DMS53 (cell line): ENCODE results near the gene ZNF354C.

Experiments used
- DNase-seq: peaks from one replicate; lab custom pipeline; 2025; lab: John Stamatoyannopoulos, UW

Gene ZNF354C

GRCh38 chr5:179113945-179114641 is 53.9 kb downstream of the ZNF354C start:
- DNase-seq: no peak

GRCh38 chr5:179114756-179115155 is 54.6 kb downstream of the ZNF354C start:
- DNase-seq: no peak

DNA sequence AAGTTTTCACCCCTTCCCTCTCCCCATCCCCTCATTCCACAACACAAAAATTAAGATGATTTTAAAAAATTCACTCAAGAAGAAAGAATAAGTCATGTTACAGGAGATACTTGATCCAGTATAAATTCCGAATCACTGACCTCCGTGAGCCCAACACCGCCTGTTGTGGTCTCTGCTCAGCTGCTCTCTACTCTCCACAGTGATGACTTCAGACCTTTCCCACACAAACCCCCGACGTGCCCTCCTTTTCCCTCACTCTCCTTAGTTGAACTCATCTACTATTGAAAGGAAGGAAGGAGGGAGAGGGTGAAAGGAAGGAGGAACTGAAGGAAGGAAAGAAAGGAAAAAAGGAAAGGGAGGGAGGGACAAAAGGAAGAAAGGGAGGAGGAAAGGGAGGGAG is 55.1 kb downstream of the ZNF354C start:
- DNase-seq: no peak

DNA sequence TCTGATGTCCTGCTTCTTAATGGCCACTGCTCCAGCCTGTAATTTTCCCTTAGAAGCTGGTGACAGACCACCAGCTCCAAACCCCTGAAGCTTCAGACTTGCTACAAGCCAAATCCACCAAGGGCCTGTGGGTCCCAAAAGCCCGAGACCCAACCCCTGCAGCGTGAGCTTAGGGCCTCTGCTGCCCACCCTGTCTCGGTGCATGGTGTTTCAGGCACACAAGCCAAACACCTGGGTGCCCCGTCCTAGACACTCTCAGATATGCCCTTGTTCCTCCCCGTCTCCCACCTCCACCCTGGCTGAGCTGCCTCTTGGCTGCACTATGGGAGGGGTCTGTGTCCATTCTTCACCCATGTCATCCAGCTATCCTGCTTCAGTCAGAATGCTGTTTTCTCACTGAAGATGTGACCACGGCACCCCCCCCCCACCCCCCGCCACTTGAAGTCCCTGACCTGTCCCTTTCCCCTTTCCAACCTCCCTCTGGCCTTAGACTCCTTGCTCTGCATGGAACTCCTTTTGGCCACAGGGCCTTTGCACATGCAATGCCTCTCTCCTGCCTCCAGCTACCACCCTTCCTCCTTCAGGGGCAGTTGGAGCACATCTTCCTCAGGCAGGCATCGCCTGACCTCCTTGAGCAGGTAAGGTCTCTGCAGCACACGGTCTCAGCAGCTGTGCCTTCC is 55.8 kb downstream of the ZNF354C start:
- no peak for DNase-seq

DNA sequence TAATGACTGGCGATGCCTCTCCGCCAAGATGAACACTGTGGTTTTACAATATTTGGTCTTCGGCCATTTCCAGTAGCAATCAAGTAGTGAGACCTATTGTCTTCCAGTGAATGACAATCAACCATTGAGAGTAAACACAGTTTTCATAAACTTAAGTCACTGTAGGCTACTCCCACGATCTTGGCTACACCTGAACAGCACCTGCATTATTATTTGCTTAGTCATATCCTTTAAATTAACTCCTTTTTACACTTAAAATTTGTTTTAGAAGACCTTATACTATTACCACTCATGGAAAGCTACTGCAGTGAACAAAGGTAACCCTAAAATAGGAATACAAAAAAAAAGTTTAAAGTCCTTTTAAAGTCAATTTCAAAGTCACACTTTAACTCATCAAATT is 58.2 kb downstream of the ZNF354C start:
- DNase-seq: no peak

DNA sequence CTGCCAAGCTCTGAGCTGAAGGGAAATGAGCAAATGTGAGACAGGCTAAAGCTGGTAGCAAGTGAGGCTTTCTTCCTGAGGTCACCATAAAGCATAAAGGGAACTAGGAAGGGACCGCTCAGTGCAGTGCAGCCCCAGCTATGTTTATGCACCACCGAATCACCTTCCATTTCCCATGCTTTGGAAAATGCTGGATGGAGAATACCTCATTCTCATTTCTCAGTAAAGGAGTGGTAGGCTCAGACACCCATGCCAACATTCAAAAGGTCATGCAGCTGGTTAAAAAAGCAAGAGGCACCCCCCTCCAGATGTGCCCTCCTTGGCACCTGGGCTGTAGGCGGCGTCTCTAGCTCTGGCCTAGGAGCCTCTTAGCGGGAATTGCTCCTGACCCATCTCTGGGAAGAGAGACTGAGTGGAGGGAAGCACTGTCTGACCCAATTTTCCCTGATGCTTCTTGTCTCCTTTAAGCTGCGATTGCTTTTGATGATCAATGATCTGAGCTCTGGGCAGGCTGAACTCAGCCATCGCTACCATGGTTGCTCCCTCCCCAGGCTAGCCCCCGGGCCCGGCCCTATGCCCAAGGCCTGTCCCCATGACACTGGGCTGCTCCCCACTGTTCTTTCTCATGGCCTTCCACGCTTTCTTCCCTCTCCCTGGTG is 58.7 kb downstream of the ZNF354C start:
- DNase-seq: no peak

- no peak for DNase-seq
Measured at GRCh38 chr5:179119415-179120170, 59.4 kb downstream of the ZNF354C start.

DNA sequence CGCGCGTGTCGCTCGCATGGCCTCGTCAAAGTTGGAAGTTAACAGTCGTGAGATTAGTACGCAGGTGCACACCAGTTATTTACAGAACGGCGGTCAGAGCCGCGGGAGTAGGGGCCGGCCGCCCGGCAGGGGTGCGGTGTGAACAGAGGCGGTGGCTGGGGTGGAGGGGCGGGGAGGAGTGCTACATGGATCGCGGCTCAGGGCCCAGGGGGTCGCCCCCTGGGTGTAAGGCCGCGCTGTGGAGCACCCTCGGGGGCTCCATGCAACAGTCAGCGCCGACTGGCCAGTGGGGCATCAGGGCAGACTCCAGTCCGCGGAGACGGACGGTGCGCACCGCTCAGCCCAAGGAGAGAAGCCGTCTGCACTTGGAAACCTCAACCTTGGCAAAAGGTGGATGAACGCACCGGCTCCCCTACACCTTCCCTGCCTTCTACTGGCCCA is 60.3 kb downstream of the ZNF354C start:
- no peak for DNase-seq

GRCh38 chr5:179120951-179121666 is 60.9 kb downstream of the ZNF354C start:
- DNase-seq: no peak

- DNase-seq: no peak
Measured at GRCh38 chr5:179121667-179122111, 61.5 kb downstream of the ZNF354C start.

- no peak for DNase-seq
Measured at GRCh38 chr5:179122411-179123108, 62.4 kb downstream of the ZNF354C start.

DNA sequence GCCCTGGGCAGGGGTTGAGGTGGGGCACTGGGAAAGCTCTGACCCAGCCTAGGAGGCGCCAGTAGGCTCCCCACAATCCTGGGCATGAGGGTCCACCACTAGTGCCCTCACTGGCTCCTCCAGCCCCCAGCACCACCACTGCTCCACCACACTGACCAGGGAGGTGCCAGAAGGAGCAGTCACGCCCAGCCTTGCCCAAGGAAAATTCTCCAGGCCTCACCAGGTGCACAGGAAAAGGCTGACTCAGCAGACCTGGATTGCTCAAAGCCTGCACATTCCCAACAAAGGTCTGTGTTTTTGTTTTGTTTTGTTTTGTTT is 62.9 kb downstream of the ZNF354C start:
- DNase-seq: no peak

- DNase-seq: no peak
Measured at GRCh38 chr5:179123491-179124272, 63.5 kb downstream of the ZNF354C start.

DNA sequence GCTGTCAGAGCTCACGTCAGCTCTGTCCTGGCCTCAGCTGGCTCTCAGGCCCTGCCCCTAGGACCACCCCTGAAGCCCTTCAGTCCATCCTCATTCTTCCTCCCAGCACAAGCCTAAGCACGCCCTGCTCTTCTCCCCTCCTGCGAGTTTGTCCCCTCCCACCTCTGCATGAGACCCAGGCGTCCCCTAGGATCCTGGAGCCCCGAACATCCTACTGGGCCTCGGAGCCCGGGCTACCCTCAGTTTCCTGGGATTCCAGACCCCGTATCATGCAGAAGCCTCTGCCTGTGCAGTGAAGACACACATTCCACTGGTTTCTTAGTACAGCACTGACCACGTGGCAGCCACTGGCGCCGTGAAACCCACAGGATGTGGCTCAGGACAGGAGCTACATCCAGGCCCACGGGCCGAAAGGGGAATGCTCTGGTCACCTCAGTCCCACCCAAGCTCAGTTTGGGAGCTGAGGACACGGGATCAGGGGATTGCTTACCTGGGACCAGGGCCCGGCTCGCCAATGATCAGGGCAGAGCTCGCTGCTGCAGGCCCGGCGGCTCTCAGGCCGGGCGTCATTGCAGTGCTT is 64.2 kb downstream of the ZNF354C start:
- no peak for DNase-seq

- DNase-seq: no peak
Measured at GRCh38 chr5:179124853-179125788, 64.9 kb downstream of the ZNF354C start.

DNA sequence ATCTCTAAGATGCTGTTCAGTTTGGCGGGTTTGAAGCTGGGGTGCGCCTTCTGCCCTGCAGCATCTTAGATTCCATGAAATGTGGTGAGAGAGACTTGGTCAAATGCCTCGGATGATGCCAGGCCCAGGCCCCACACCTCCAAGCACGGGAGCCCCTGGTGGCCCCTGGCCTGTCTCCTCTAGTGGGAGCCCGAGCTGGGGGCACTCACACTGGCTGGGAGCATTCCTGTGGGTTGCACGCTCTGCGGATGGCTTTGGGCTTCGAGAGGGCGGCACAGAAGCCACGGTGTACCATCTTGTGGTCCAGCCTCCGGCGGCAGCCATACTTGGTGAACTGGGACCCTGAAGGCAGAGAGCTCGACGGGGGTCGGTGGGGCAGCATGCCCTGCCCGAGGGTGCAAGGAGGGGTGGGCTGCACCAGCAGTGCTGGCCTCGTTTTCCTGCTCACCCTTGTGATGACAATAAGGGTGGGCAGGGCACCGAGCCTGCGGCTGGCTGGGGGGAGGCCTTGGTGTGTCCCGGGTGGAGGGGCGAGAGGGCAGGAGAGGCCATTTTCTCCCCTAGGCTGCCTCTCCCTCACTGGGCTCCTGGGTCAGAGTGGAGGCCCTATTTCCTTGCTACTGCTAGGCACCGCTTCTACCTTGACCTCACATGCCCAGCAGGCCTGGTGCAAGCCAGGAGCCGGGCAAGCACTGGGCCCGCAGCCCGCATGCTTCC is 65.8 kb downstream of the ZNF354C start:
- no peak for DNase-seq

DNA sequence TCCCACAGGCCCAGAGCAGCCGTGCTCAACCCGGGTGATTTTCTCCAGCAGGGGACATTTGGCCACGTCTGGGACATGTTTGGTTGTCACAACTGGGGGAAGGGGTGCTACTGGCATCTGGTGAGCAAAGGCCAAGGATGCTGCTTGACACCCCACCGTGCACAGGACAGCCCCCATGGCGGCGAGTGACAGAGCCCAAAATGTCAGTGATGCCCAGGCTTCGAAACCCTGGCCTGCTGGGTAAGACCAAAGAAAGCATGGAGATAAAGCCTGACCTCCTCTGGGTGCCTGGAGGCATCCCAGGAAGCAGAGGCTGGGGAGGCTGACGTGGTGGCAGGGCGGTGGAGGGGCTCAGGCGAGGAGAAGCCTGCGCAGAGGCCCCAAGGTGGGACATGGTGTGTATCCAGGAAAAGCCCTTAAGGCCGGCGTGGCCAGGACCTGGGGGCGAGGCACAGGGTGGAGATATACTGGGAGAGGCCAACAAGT is 66.4 kb downstream of the ZNF354C start:
- DNase-seq: no peak
